IPS DF 19.7 (cell line): ENCODE results near the gene LENG9.
"Not testable (repeated sequence)": the region's sequence is repeated elsewhere in the genome, so short reads cannot be mapped to it uniquely, and the experiment has no call there.

Experiments used
- DNase-seq: peaks from one replicate; pipeline ENCODE4 v3.0.0-alpha.2; 2013; ENCODE audit warnings: low read depth, low spot score

The LENG9 gene

DNA sequence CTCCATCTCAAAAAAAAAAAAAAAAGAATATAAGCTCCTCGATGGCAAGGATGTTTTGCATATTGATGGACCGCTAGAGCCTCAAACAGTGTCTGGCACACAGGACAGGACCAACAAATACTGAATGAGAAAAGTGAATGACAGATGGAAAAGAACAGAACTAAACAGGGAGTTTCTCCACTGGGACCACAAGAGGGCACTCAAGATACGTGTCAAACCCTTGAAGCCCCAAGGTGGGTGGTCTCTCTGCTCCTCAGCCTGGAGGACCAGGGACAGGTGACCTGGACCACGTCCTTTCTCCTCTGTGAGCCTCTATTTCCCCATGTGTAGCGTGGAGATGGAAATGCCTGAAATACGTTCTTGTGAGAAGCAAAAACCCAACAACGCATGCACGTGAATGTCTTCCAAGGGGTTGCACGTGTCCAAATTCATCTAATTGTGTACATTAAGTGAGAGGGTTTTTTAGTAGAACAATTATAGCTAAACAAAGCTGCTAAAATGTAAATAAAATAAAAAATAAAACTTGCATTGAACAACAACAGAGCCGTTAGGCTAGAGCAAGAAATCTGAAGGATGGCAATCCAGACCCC is 15.2 kb upstream of the LENG9 start:
- DNase-seq = peak; percentile 35

DNA sequence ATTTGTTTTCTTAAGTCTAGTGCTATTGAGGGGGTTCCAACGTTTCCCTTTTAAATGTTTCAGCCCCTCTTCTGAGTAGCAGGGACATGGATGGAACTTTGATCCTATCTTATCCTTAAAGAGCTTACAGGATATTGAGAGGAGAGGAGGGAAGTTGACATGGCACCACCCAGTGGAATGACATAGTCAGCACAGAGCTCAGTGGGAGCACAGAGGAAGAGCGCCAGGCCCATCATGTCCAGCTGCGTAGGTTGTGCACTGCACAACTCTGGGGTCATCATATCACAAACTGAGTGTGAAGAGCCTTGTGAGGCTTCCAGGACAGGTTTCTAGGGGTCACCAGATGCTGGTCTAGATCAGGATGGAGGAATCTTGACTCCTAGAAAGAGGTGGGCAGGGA is 14.1 kb upstream of the LENG9 start:
- DNase-seq = no peak

DNA sequence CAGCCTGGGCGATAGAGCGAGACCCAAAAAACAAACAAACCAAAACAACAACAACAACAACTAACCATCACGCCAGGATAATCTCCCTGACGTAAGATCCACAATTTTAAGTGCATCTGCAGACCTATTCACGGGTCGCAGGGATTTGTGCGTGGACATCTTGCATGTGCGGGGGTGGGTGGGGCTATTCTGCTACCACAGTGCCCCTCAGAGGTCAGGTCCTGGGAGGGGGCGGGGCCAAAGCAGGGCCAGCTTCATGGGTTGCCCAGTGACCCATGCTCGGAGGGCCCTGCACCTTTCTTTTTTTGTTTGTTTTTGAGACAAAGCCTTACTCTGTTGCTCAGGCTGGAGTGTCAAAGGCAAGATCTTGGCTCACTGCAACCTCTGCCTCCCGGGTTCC is 12.1 kb upstream of the LENG9 start:
- no peak for DNase-seq

DNA sequence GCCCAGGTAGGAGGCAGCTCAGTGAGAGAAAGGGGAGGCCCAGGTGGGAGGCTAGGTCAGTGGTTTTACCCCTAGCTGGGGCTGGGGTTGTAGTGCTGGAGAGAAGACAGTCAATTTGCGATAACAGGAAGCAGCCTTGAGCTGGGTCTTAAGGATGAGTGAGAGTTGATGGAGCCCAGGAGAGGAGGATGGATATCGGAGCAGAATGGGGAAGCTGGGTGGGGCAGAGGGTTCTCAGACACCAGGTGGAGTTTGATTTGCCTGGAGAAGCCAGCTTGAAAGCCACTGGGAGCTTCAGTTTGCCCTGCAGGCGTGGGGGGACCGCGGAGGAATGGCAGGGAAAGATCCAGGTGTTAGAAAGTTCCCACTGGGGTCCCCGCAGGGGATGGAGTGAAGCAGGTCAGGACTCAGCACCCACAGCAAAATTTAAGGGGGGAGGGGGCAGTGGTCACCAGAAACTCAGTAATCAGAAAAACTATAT is 10.4 kb upstream of the LENG9 start:
- no peak for DNase-seq

DNA sequence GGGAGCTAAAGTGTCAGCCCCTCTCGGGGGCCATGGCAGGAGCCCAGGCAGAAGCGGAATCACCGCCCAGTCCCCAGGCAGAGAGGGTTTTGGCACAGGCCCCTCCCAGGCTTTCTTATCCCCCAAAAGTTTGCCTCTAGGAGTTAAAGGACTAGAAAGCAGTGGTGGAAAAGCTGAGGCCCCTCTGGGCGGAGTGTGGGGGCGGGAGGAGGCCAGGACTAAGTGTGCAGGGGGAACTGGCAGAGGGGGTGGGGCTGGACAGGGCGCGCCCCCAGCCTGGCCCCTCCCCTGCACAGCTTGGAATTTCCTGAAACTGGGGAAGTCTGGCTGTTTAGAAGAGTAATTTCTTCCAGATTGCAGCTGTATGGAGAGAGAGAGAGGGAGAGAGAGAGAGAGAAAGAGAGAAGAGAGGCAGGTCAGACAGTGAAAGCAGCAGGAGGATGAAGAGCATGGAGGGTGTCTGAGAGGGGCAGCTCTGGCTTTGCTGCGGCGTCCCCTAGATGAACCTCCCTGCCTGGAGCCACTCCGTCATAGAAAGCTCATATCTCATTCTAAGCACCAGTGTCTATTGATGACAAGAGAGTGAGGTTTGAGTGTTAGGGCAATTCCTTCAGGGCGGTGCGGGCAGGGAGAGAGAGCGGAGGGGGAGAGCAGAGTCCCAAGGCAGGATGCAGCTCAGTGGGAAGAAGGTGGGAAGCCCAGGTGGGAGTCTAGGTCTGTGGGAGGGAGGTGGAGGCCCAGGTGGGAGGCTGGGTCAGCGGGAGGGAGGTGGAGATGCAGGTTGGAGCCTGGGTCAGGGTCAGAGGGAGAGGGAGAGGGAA is 9.7 kb upstream of the LENG9 start, which contains the start of gene CDC42EP5:
Gene CDC42EP5, minus strand, starts transcription at position 226 of the 821 bp plus-strand sequence. CDS start 7,749 bp downstream, outside the sequence.
- DNase-seq = no peak

DNA sequence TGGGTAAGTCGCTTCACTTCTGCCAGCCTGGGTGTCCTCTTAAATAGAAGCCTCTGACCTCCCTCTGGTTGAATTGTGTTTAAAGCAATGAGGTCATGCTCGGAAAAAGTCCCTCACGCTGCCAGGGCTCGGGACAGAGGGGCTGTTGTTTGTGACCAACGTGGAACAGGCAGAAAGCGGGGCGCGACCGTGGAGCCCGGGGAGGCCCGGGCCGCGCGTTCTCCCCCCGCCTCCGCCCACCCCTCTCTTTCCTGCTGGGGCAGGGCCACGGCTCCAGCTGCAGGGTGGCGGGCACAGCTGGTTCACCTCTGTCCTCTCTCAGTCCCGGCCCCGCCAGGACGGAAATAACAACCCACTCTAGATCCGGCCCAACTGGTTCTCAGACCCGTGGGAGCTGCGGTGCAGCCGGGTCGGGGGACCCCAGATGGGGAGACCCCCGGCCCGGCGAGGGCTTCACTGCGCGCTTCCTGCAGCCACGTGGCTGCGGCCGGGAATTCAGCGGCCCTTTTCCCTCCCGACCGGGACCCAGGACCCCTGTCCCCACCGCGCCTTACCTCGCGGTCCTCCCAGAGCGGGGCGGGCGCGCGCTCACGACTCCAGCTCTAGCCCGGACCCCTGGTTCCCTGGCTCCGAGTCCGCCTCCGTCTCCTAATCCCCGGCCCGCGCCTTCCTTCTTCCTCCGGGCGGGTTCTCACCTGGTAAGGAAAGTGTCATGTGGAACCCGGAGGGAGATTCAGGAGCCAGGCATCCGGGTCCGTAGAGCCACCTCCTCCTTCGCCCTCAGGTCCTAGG is 7.6 kb upstream of the LENG9 start:
- no peak for DNase-seq

DNA sequence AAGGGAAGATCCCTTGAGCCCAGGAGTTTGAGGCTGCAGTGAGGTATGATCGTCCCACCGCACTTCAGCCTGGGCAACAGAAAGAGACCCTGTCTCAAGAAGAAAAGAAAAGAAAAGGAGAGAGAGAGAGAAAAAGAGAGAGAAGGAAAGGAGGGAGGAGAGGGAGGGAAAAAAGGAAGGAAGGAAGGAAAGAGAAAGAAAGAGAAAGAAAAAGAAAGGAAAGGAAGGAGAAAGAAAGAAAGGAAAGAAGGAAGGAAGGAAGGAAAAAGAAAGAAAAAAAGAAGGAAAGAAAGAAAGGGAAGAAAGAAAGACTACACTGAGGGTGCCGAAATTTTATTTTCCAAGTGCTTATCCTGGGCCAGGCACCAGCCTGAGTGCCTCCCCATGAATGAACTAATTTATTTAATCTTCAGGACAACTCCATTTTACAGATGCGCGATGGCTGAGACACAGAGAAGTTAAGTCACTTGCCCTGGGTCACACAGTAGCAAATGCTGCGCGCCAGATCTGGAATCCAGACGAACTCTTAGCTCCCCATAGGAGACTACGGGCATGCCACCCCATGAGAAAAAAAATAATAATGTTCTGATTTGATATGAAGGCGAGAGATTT is 6.8 kb upstream of the LENG9 start:
- no peak for DNase-seq

DNA sequence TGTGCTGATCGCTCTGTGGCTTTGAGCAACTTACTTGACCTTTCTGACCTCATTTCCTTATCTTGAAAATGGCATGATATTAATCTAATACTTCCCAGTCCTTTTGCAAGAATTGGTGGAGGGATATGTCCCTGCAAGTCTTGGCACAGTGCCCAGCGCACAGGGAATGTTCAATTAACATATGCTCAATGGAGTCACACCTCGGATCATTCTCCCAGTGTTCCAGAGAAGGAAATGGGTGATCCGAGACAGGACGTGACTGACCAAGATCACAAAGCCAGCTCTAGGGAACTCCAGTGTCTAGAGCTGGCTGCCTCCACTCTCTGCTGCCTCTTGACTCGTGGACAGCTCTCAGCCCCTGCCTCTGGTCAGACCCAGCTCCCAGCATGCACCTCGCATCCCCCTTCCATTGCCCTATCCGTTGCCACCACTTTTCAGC is 5.9 kb upstream of the LENG9 start:
- no peak for DNase-seq

DNA sequence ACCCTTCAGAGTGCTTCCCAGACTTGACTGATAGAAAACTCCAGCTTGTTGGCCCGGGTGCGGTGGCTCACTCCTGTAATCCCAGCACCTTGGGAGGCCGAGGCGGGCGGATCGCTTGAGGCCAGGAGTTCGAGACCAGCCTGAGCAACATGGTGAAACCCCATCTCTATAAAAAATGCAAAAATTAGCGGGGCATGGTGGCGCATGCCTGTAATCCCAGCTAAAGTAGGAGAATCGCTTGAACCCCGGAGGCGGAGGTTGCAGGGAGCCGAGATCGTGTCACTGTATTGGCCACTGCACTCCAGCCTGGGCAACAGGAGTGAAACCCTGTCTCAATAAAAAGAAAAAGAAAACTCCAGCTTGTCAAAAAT is 2.5 kb upstream of the LENG9 start:
- DNase-seq = not testable (repeated sequence)

DNA sequence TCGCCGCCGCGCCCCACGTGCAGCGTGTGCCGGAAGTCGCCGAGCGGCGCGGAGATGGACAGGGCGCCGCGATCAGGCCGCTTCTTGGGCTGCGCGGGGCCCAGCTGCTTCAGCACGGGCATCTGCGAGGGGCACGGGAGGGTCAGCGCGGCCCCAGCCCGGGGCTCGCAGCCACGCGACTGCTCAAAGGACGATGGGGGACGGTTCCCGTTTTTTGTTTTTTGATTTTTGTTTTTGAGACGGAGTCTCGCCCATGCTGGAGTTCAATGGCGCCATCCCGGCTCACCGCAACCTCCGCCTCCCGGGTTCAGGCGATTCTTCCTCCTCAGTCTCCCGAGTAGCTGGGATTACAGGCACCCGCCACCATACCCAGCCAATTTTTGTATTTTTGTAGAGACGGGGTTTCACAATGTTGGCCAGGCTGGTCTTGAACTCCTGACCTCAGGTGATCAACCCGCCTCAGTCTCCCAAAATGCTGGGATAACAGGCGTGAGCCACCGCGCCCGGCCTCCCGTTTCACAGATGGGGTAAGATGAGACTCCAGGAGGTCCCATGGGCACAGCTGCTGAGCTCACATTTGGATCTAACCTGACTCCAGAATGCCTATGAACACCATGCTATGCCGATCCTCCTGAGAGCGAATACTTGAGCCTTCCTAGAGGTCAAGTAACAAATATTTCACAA is 2.0 kb upstream of the LENG9 start:
- DNase-seq = no peak

DNA sequence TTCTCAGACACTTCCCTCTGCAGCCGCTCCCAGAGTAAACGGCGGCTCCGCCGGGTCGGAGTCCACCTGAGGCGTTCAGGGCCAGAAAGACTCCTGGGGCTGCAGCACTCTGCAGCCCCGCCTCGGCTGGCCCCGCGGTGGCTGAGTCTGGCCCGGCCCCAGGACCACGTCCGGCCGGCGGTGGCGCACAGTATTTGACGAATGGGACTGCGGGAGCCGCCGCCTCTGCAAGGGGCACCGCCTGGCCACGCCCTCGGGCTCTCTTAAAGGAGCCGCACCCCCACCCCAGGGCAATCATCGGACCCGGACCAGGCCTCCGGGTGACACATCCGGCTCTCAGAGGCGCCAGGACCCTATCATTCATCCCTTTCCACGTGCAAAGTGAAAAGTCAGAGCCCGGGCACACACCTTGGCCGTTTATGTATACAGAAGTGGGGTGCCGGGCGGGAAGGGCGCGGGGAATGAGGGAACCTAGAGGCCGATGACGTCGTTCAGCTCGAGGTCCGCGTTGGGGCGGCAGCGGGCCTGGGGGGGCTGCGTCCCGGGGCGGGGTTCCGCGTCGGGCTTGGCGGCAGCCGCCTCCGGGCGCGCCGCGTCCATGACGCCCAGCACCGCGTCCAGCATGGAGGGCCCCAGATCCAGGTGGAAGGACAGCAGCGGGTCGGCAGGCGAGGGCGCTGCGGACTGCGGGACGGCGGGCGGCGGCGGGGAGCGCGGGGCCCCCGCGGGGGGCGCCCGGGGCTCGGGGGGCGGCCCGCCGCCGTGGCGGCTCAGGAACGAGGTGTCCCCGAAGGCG is 1.2 kb upstream of the LENG9 start:
- peak; percentile 59 for DNase-seq

DNA sequence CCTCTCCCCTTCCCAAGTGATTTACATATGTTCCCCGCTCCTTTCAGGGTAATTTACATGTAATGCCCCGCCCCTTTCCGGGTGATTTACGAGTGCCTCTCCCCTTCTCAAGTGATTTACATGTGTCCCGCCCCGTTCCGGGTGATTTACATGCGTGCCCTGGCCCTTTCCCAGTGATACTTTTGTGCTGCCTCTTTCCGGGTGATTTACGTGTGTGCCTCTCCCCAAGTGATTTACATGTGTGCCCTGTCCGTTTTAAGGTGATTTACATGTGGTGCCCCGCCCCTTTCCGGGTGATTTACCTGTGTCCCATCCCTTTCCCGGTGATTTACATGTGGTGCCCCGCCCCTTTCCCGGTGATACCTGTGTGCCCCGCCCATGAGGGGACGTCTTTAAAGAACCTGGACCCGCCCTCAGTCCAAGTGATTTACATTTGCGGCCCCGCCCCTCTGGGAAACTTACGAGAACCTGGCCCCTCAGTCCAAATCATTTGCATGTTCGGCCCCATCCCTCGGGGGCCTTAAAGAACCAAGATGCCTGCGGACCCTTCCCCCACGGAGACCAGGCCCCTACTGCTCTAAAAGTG is 559 bp upstream of the LENG9 start:
- peak; percentile 96 for DNase-seq

DNA sequence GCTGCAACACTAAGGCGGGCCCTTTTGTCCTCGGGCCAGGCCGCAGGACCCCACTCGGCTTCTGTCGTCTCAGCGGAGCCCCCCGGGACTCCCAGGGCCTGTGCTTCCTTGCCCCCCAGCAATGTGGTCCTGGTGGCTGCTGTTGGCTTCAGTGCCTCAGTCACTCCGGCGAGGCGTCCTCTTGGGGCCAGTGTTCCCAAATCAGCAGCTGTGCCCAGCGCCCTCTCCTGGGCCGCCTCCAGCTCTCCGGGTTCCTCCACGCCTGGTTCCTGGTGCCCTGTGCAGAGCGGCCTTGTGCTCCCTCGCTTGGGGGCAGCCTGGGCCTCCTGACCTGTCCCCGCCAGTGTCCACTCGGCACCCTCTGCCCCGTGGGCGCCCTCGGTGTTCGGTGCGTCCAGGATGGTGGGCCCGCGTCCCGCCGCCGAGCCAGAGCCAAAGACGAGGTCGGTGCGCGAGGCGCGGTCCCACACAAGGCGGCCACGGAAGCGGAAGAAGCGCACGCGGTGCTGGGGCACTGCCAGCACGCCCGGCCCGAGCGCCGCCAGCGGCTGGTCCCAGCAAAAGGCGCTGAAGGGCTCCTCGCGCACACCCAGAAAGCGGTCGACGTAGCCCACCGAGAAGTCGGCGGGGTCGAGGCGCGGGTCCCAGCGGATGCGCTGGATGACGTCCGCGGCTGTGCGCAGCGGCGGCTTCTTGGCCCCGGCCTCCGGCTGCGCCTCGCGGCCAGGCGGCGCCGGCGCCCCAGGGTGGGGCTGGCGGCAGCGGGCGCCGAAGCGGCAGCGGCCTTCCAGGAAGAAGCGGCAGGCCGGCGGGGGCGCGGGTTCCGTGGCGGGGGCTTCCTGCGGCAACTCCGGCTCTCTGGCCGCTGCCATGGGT is 685 bp downstream of the LENG9 start:
- DNase-seq = no peak

DNA sequence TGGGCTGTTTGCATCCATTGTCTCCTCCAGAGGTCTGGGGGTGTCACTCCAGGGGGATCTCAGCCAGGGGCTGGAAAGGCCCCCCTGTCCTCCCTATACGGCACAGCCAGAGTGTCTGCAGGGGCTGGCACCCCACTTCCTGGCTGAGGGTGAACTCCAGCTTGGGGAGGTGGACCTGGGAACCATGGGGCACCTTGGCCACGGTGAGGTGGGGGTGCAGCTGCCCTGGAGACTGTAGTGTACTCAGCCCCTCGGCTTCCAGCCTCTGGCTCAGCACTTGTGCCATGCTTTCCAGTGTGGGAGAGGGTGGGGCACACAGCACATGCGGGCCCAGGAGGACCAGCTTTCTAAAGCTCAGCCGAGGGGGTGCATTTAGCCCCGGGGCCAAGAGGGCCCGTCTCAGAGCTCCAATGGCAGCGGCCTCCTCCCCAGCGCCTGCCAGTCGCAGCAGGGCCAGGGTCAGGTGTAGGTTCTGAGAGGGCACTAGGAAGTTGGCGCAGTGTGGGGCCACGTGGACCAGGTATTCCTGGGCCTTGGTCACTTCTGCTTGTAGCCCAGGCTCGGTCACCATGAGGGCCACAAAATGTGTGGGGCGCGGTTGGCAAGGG is 1.4 kb downstream of the LENG9 start:
- DNase-seq = no peak

DNA sequence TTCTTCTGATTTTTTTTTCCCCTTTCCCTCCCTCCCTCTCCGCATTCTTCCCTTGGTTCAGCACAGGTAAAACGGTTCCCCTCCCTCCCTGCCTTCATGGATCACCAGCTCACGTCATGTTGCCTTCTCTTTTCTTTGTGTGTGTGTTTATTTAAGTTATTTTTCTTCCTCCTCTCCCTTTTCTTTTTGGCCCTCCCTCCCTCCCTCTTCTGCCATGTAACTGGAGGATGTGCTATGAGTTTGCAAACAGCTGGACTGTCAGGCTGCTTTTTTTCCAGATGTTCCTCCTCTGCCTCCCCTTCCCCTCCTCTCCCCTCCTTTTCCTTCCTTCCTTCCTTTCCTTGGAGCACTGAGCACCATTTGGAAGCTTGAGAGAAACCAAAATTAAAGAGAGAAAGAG is 2.0 kb downstream of the LENG9 start:
- no peak for DNase-seq

DNA sequence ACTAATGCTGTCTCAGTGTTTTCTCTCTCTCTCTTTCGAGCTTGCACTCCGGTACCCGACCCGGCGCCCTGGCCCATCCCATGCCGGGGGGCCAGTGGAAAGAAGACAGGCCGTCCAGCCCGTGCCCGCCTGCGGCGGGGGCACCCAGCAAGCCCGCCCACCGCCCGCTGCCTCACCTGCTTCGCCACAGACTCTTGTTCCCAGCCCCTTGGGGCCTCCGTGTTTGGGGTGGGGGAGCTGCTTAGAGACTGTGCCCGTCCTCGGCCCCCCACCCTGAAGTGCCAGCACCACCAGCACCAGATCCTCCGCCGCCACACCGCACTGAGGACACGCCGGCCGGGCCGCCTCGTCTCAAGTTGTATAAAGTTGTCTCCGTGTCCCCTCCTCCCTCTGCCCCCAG is 2.4 kb downstream of the LENG9 start:
- DNase-seq = no peak

DNA sequence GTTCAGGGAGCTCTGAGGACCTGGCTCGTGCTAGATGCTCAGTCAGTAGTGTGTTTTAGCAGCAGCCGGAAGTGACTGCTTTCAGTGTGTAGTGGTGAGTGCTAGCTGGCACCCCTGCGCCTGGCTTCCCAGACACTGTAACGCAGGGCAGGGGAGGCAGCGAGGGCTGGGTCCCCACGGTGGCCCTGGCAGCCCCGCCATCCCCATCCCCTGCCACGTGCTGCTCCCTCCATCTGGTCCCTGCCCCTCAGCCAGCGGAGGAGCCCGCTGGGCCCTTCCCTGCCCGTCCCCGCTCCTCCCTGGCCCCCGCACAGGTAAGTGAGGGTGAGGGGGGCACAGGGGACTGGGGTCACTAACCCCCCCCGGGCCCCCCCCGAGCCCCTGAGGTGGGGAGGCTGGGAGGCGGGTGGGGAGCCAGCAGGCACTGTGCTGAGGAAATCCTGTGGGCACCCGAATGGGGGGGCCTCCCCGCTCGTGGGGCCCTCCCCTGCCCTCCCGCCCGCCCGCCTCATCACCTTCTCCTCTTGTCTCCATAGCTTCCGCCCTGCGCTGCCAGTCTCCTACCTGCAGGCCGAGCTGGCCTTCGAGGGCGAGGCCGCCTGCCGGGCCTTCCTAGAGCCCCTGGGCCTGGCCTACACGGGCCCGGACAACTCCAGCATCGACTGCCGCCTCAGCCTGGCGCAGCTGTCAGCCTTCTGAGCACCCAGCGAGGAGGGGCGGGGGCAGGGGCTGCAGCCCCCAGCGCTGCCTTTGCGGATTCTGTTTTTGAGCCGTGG is 3.2 kb downstream of the LENG9 start:
- DNase-seq = no peak
